ENCODE measurements around the gene FIBCD1. TPM values are rescaled to one million over a fixed set of nuclear protein-coding genes. Genes with fewer than 3 reads are reported as not detected.

Gene FIBCD1
- total RNA-seq, 1 donor from 2014 or later = 0.59 TPM

- DNase-seq (no peak), ATAC-seq (ENCODE audit: poor library complexity) (no peak)
- intact Hi-C loops (cut with DNase I) = loop anchor here (5.0 kb wide), 1 partner anchor 59 kb away; no protein-coding TSS in a partner anchor
Measured at GRCh38 chr9:130931508-130932254, 7.4 kb downstream of the FIBCD1 start.

- no peak for DNase-seq
- no peak for ATAC-seq (ENCODE audit: poor library complexity)
- intact Hi-C loops (cut with DNase I) = loop anchor here (5.0 kb wide), 1 partner anchor 59 kb away; no protein-coding TSS in a partner anchor
Measured at GRCh38 chr9:130930804-130931349, 8.2 kb downstream of the FIBCD1 start.

GRCh38 chr9:130930132-130930803 is 8.8 kb downstream of the FIBCD1 start:
- intact Hi-C loops (cut with DNase I) = loop anchor here (5.0 kb wide), 1 partner anchor 58 kb away; no protein-coding TSS in a partner anchor
- ATAC-seq (ENCODE audit: poor library complexity) (no peak), DNase-seq (no peak)

GRCh38 chr9:130929571-130930038 is 9.4 kb downstream of the FIBCD1 start:
- intact Hi-C loops (cut with DNase I) = loop anchor here (5.0 kb wide), 1 partner anchor 57 kb away; no protein-coding TSS in a partner anchor
- no peak for DNase-seq
- no peak for ATAC-seq (ENCODE audit: poor library complexity)

GRCh38 chr9:130927995-130928900 is 10.8 kb downstream of the FIBCD1 start:
- intact Hi-C loops (cut with DNase I) = no loop called here
- ATAC-seq (ENCODE audit: poor library complexity) (peak; percentile 43), DNase-seq (peak; percentile 70)

GRCh38 chr9:130927338-130927737 is 11.7 kb downstream of the FIBCD1 start:
- ATAC-seq (ENCODE audit: poor library complexity) = no peak
- DNase-seq = no peak
- intact Hi-C loops (cut with DNase I) = no loop called here

- intact Hi-C loops (cut with DNase I) = no loop called here
- no peak for ATAC-seq (ENCODE audit: poor library complexity)
- no peak for DNase-seq
Measured at GRCh38 chr9:130925050-130925678, 13.9 kb downstream of the FIBCD1 start.

- intact Hi-C loops (cut with DNase I) = no loop called here
- DNase-seq = no peak
- no peak for ATAC-seq (ENCODE audit: poor library complexity)
Measured at GRCh38 chr9:130924448-130924788, 14.6 kb downstream of the FIBCD1 start.

GRCh38 chr9:130923611-130924447 is 15.2 kb downstream of the FIBCD1 start:
- intact Hi-C loops (cut with DNase I) = no loop called here
- ATAC-seq (ENCODE audit: poor library complexity) (no peak), DNase-seq (no peak)

GRCh38 chr9:130922893-130923610 is 16.0 kb downstream of the FIBCD1 start:
- ATAC-seq (ENCODE audit: poor library complexity) (no peak), DNase-seq (no peak)
- intact Hi-C loops (cut with DNase I) = no loop called here

GRCh38 chr9:130921989-130922892 is 16.8 kb downstream of the FIBCD1 start:
- no peak for ATAC-seq (ENCODE audit: poor library complexity)
- DNase-seq = no peak
- intact Hi-C loops (cut with DNase I) = no loop called here

- intact Hi-C loops (cut with DNase I) = no loop called here
- ATAC-seq (ENCODE audit: poor library complexity) (no peak), DNase-seq (no peak)
Measured at GRCh38 chr9:130921300-130921988, 17.6 kb downstream of the FIBCD1 start.

GRCh38 chr9:130920762-130921299 is 18.2 kb downstream of the FIBCD1 start:
- DNase-seq = no peak
- ATAC-seq (ENCODE audit: poor library complexity) = no peak
- intact Hi-C loops (cut with DNase I) = no loop called here

- no peak for ATAC-seq (ENCODE audit: poor library complexity)
- intact Hi-C loops (cut with DNase I) = no loop called here
- DNase-seq = no peak
Measured at GRCh38 chr9:130920233-130920632, 18.8 kb downstream of the FIBCD1 start.

GRCh38 chr9:130919559-130920145 is 19.4 kb downstream of the FIBCD1 start:
- DNase-seq (no peak), ATAC-seq (ENCODE audit: poor library complexity) (no peak)
- intact Hi-C loops (cut with DNase I) = no loop called here
